Smooth muscle cell (in vitro differentiated cells): ENCODE measurements around the gene CFAP97D1. TPM values are rescaled to one million over a fixed set of nuclear protein-coding genes. Genes with fewer than 3 reads are reported as not detected.

Source experiments
- DNase-seq: peaks from one replicate; lab custom pipeline; 2025; ENCODE audit not compliant: unreplicated experiment; lab: John Stamatoyannopoulos, UW
- H2AFZ ChIP-seq: fragments of 200-600 bp; sonication (generic); 2 replicates; pipeline ENCODE4 v1.6.0; 2016; ENCODE audit warnings: antibody characterized with exemption, low read depth, mild to moderate bottlenecking
- H3F3A ChIP-seq: fragments of 200-600 bp; sonication (generic); 2 replicates; pipeline ENCODE4 v1.6.0; 2017; ENCODE audit warnings: antibody characterized with exemption, low read depth
- H3K27ac ChIP-seq: fragments of 200-600 bp; sonication (generic); 2 replicates; pipeline ENCODE4 v1.5.1; 2016; ENCODE audit warnings: low read depth, mild to moderate bottlenecking
- H3K27me3 ChIP-seq: fragments of 200-600 bp; sonication (generic); 2 replicates; pipeline ENCODE4 v1.6.1; 2016; ENCODE audit warnings: low read depth, mild to moderate bottlenecking
- H3K36me3 ChIP-seq: fragments of 200-600 bp; sonication (generic); 2 replicates; pipeline ENCODE4 v1.5.1; 2016; ENCODE audit warnings: low read depth
- H3K4me1 ChIP-seq: fragments of 200-600 bp; sonication (generic); 2 replicates; pipeline ENCODE4 v1.5.1; 2016; ENCODE audit warnings: low read depth
- H3K4me2 ChIP-seq: fragments of 200-600 bp; sonication (generic); 2 replicates; pipeline ENCODE4 v1.6.0; 2016; ENCODE audit warnings: mild to moderate bottlenecking
- H3K4me3 ChIP-seq: fragments of 200-600 bp; sonication (generic); 2 replicates; pipeline ENCODE4 v1.5.1; 2016; ENCODE audit warnings: mild to moderate bottlenecking
- H3K79me2 ChIP-seq: fragments of 200-600 bp; sonication (generic); 2 replicates; pipeline ENCODE4 v1.6.0; 2016; ENCODE audit warnings: low read depth, mild to moderate bottlenecking
- H3K9ac ChIP-seq: fragments of 200-600 bp; sonication (generic); 2 replicates; pipeline ENCODE4 v1.6.0; 2016; ENCODE audit warnings: low read depth
- H3K9me3 ChIP-seq: fragments of 200-600 bp; sonication (generic); replicated peaks from 2 replicates; pipeline ENCODE4 v1.5.1; 2016; ENCODE audit warnings: low read depth
- H4K20me1 ChIP-seq: fragments of 200-600 bp; sonication (generic); 2 replicates; pipeline ENCODE4 v1.6.0; 2016; ENCODE audit warnings: low read depth
- WGBS: methylation state at CpG from one replicate; pipeline ENCODE4 v1.1.7; 2016; ENCODE audit warnings: low lambda C conversion rate; 5-methylcytosine and 5-hydroxymethylcytosine counted together
- polyA plus RNA-seq: library from polyadenylated mRNA; unstranded; fragments of >200 nt; fragmentation: Nextera tagmentation; extraction: Ambion mirVana; gene quantifications from 2 replicates; pipeline ENCODE4 v1.2.1, GENCODE V29; 2016
- total RNA-seq: library from RNA; depleted of rRNA; stranded (reverse); fragments of >200 nt; gene quantifications from 2 replicates; pipeline ENCODE4 v1.2.3, GENCODE V29; 2014
- TF ChIP-seq, protein P1 (sequence below): fragments of 200-600 bp; sonication (generic); IDR thresholded peaks from 2 replicates; pipeline ENCODE4 v1.5.1; 2017; ENCODE audit warnings: borderline replicate concordance, mild to moderate bottlenecking, antibody characterized with exemption; ENCODE audit not compliant: insufficient read depth, poor library complexity, severe bottlenecking

The CFAP97D1 gene
- total and polyA plus RNA-seq, 2 experiments from 2014 or later, result 0.09 TPM; not detected in 1

DNA sequence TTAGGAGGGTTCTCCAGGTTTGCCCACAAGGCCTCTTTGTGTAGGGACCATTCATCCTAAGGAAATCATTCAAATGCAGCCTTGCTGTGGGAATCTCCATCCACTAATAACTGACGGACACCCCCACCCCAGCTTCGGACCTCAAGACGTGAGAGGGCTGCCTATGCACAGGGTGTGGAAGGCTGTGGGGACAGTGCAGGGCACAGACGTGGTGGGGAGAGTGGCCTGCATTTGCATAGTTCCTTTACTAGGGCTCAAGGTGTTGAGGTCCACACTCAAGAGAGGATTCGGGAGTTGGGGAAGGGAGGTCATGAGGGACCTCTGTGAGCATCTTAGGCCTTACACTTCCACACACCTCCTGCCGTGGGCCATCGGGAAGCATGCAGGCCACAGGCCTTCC, 11.3 kb upstream of the CFAP97D1 start:
- no peak overlapping the region for H2AFZ ChIP-seq
- no peaks in the 10 kb centered on the region for H3K9me3 ChIP-seq
- WGBS, result 94% methylated on average over 7 of the region's 7 CpGs
- no peaks in the 10 kb centered on the region for H3K4me1 ChIP-seq
- TF ChIP-seq, protein P1, sequence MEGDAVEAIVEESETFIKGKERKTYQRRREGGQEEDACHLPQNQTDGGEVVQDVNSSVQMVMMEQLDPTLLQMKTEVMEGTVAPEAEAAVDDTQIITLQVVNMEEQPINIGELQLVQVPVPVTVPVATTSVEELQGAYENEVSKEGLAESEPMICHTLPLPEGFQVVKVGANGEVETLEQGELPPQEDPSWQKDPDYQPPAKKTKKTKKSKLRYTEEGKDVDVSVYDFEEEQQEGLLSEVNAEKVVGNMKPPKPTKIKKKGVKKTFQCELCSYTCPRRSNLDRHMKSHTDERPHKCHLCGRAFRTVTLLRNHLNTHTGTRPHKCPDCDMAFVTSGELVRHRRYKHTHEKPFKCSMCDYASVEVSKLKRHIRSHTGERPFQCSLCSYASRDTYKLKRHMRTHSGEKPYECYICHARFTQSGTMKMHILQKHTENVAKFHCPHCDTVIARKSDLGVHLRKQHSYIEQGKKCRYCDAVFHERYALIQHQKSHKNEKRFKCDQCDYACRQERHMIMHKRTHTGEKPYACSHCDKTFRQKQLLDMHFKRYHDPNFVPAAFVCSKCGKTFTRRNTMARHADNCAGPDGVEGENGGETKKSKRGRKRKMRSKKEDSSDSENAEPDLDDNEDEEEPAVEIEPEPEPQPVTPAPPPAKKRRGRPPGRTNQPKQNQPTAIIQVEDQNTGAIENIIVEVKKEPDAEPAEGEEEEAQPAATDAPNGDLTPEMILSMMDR, result no peak
- no peak overlapping the region for H3K4me2 ChIP-seq
- H4K20me1 ChIP-seq, result peaks cover 14% of the 10 kb centered on the region
- H3K79me2 ChIP-seq, result no peaks in the 10 kb centered on the region
- H3F3A ChIP-seq, result no peaks in the 10 kb centered on the region
- H3K4me3 ChIP-seq, result no peak overlapping the region
- H3K27ac ChIP-seq, result no peak overlapping the region
- H3K9ac ChIP-seq, result no peak overlapping the region
- H3K36me3 ChIP-seq, result no peaks in the 10 kb centered on the region
- DNase-seq, result no peak
- no peaks in the 10 kb centered on the region for H3K27me3 ChIP-seq

DNA sequence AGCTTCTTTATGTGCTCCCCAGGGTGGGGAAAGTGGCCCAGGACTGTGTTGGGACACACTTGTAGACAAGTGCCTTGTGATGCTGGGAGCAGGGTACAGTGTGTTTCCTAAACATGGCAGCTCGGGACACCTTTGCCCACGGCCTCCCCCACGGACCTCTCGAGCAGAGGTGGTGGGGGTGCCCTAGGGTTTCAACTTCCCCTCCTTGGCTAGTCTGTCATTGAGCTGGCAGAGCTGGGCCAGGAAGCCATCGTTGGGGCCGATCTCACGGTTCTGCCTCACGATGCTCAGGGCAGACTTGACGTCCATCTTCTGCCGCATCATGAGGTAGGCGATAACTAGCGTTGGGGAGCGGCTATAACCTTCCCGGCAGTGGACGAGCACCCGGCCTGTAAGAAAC, 10.8 kb upstream of the CFAP97D1 start:
- H3K4me3 ChIP-seq, result no peak overlapping the region
- H3K4me2 ChIP-seq, result no peak overlapping the region
- no peaks in the 10 kb centered on the region for H3K27me3 ChIP-seq
- TF ChIP-seq, protein P1, result no peak
- no peaks in the 10 kb centered on the region for H3K4me1 ChIP-seq
- H3K79me2 ChIP-seq, result no peaks in the 10 kb centered on the region
- H4K20me1 ChIP-seq, result peaks cover 14% of the 10 kb centered on the region
- H3K27ac ChIP-seq, result no peak overlapping the region
- no peaks in the 10 kb centered on the region for H3K36me3 ChIP-seq
- no peak overlapping the region for H3K9ac ChIP-seq
- no peak for DNase-seq
- H3K9me3 ChIP-seq, result no peaks in the 10 kb centered on the region
- 97% methylated on average over 16 of the region's 16 CpGs for WGBS
- no peaks in the 10 kb centered on the region for H3F3A ChIP-seq
- no peak overlapping the region for H2AFZ ChIP-seq

GRCh38 chr17:43769859-43770258, 10.4 kb upstream of the CFAP97D1 start:
- Histone ChIP-seq H3K79me2 (no peaks in the 10 kb centered on the region), H3K4me1 (no peaks in the 10 kb centered on the region), H3K27ac (no peak overlapping the region), H3K4me3 (no peak overlapping the region), H3F3A (no peaks in the 10 kb centered on the region), H4K20me1 (peaks cover 17% of the 10 kb centered on the region), H3K9me3 (no peaks in the 10 kb centered on the region), H3K9ac (no peak overlapping the region), H3K27me3 (no peaks in the 10 kb centered on the region), H3K36me3 (no peaks in the 10 kb centered on the region), H2AFZ (no peak overlapping the region), H3K4me2 (no peak overlapping the region)
- TF ChIP-seq, protein P1, result no peak
- 98% methylated on average over 11 of the region's 11 CpGs for WGBS
- no peak for DNase-seq

DNA sequence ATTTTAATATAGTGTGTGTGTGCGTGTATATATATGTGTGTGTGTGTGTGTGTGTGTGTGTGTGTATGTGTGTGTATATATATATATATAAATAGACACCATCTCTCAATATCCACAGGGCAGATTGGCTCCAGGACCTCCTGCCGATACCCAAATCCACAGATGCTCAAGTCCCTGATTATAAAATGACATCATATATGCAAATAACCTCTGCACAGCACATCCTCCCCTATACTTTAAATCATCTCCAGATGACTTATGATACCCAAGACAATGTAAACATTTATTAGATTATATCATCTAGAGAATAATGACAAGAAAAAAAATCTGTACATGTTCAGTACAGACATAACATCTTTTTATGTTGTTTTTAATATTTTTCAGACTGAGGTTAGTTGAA, 9.3 kb upstream of the CFAP97D1 start:
- Histone ChIP-seq H3K36me3 (no peaks in the 10 kb centered on the region), H3K4me2 (no peak overlapping the region), H3K27ac (no peak overlapping the region), H3K79me2 (peaks cover 5% of the 10 kb centered on the region), H2AFZ (no peak overlapping the region), H3K9ac (no peak overlapping the region), H3K4me3 (no peak overlapping the region), H4K20me1 (peaks cover 22% of the 10 kb centered on the region), H3F3A (no peaks in the 10 kb centered on the region), H3K9me3 (no peaks in the 10 kb centered on the region), H3K27me3 (no peaks in the 10 kb centered on the region), H3K4me1 (no peaks in the 10 kb centered on the region)
- DNase-seq, result no peak
- TF ChIP-seq, protein P1, result no peak
- 97% methylated on average over 2 of the region's 2 CpGs for whole genome bisulfite sequencing
